H7 (cell line): Measurements from ENCODE around the gene MAP1A. TPM values are rescaled to one million over a fixed set of nuclear protein-coding genes. Genes with fewer than 3 reads are reported as not detected.

ENCODE experiments used
- DNase-seq: peaks from one replicate; pipeline ENCODE4 v3.0.0; 2012
- H3K27me3 ChIP-seq: 2 replicates; pipeline ENCODE4 v1.6.0; 2011; ENCODE audit warnings: mild to moderate bottlenecking, low read length; ENCODE audit not compliant: control insufficient read depth, insufficient read depth
- H3K36me3 ChIP-seq: replicated peaks from 2 replicates; pipeline ENCODE4 v1.5.1; 2011; ENCODE audit warnings: low read length; ENCODE audit not compliant: control insufficient read depth, insufficient read depth
- H3K4me3 ChIP-seq: 2 replicates; pipeline ENCODE4 v1.5.1; 2011; ENCODE audit warnings: low read depth, mild to moderate bottlenecking, control low read depth, low read length, moderate library complexity; ENCODE audit not compliant: insufficient read depth
- total RNA-seq: library from RNA; depleted of rRNA; stranded (reverse); fragments of >200 nt; shearing (Covaris generic); gene quantifications from 2 replicates; pipeline ENCODE4 v1.2.3, GENCODE V29; 2014

Gene MAP1A
- total RNA-seq, 1 experiment from 2014 or later, result 1.8 TPM

- Histone ChIP-seq H3K36me3 (no peaks in the 10 kb centered on the region), H3K27me3 (peaks cover 29% of the 10 kb centered on the region), H3K4me3 (no peak overlapping the region)
- DNase-seq, result peak; percentile 10
Observed at GRCh38 chr15:43519196-43519595, 1.8 kb downstream of the MAP1A start.

- Histone ChIP-seq H3K27me3 (peaks cover 29% of the 10 kb centered on the region), H3K36me3 (no peaks in the 10 kb centered on the region), H3K4me3 (no peak overlapping the region)
- no peak for DNase-seq
Observed at GRCh38 chr15:43520138-43520537, 2.7 kb downstream of the MAP1A start.

DNA sequence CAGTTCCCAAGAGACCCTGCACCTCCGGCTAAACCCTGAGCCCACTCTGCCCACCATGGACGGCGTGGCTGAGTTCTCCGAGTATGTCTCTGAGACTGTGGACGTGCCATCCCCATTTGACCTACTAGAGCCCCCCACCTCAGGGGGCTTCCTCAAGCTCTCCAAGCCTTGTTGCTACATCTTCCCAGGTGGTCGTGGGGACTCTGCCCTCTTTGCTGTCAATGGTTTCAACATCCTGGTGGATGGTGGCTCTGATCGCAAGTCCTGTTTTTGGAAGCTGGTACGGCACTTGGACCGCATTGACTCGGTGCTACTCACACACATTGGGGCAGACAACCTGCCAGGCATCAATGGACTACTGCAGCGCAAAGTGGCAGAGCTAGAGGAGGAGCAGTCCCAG is 4.0 kb downstream of the MAP1A start:
- H3K27me3 ChIP-seq, result peaks cover 29% of the 10 kb centered on the region
- no peak overlapping the region for H3K4me3 ChIP-seq
- DNase-seq, result no peak
- H3K36me3 ChIP-seq, result no peaks in the 10 kb centered on the region

- no peaks in the 10 kb centered on the region for H3K36me3 ChIP-seq
- H3K27me3 ChIP-seq, result peaks cover 23% of the 10 kb centered on the region
- no peak for DNase-seq
Observed at GRCh38 chr15:43522247-43522646, 4.8 kb downstream of the MAP1A start.

DNA sequence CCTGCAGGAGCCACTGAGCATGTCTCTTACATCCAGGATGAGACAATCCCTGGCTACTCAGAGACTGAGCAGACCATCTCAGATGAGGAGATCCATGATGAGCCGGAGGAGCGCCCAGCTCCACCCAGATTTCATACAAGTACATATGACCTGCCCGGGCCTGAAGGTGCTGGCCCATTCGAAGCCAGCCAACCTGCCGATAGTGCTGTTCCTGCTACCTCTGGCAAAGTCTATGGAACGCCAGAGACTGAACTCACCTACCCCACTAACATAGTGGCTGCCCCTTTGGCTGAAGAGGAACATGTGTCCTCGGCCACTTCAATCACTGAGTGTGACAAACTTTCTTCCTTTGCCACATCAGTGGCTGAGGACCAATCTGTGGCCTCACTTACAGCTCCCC is 6.2 kb downstream of the MAP1A start:
- H3K36me3 ChIP-seq, result no peaks in the 10 kb centered on the region
- no peak overlapping the region for H3K4me3 ChIP-seq
- no peak for DNase-seq
- peaks cover 15% of the 10 kb centered on the region for H3K27me3 ChIP-seq

More at GRCh38 chr15:43522247-43522646, 4.8 kb downstream of the MAP1A start:
- H3K4me3 ChIP-seq, result no peak overlapping the region

DNA sequence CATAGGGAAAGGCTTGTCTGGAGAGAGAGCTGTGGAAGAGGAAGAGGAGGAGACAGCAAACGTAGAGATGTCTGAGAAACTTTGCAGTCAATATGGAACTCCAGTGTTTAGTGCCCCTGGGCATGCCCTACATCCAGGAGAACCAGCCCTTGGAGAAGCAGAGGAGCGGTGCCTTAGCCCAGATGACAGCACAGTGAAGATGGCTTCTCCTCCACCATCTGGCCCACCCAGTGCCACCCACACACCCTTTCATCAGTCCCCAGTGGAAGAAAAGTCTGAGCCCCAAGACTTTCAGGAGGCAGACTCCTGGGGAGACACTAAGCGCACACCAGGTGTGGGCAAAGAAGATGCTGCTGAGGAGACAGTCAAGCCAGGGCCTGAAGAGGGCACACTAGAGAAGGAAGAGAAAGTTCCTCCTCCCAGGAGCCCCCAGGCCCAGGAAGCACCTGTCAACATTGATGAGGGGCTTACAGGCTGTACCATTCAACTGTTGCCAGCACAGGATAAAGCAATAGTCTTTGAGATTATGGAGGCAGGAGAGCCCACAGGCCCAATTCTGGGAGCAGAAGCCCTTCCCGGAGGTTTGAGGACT is 6.9 kb downstream of the MAP1A start:
- peaks cover 8% of the 10 kb centered on the region for H3K27me3 ChIP-seq

DNA sequence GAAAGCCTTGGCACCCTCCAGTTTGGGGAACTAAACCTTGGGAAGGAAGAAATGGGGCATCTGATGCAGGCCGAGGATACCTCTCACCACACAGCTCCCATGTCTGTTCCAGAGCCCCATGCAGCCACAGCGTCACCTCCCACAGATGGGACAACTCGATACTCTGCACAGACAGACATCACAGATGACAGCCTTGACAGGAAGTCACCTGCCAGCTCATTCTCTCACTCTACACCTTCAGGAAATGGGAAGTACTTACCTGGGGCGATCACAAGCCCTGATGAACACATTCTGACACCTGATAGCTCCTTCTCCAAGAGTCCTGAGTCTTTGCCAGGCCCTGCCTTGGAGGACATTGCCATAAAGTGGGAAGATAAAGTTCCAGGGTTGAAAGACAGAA is 7.7 kb downstream of the MAP1A start:
- DNase-seq, result no peak
- peaks cover 2% of the 10 kb centered on the region; the same call in 1 of the 2 replicates for H3K27me3 ChIP-seq
- no peaks in the 10 kb centered on the region for H3K36me3 ChIP-seq
- no peak overlapping the region for H3K4me3 ChIP-seq

More for the DNA sequence above, 6.9 kb downstream of the MAP1A start:
- no peak for DNase-seq
- Histone ChIP-seq H3K4me3 (no peak overlapping the region), H3K36me3 (no peaks in the 10 kb centered on the region)

DNA sequence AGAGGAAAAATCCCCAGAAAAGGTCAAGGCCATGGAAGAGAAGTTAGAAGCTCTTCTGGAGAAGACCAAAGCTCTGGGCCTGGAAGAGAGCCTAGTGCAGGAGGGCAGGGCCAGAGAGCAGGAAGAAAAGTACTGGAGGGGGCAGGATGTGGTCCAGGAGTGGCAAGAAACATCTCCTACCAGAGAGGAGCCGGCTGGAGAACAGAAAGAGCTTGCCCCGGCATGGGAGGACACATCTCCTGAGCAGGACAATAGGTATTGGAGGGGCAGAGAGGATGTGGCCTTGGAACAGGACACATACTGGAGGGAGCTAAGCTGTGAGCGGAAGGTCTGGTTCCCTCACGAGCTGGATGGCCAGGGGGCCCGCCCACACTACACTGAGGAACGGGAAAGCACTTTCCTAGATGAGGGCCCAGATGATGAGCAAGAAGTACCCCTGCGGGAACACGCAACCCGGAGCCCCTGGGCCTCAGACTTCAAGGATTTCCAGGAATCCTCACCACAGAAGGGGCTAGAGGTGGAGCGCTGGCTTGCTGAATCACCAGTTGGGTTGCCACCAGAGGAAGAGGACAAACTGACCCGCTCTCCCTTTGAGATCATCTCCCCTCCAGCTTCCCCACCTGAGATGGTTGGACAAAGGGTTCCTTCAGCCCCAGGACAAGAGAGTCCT is 9.0 kb downstream of the MAP1A start:
- Histone ChIP-seq H3K4me3 (no peak overlapping the region), H3K27me3 (no peaks in the 10 kb centered on the region; the same call in 1 of the 2 replicates), H3K36me3 (no peaks in the 10 kb centered on the region)
- DNase-seq, result no peak

GRCh38 chr15:43527016-43527801 is 9.8 kb downstream of the MAP1A start:
- H3K36me3 ChIP-seq, result no peaks in the 10 kb centered on the region
- peak; percentile 44 for DNase-seq

DNA sequence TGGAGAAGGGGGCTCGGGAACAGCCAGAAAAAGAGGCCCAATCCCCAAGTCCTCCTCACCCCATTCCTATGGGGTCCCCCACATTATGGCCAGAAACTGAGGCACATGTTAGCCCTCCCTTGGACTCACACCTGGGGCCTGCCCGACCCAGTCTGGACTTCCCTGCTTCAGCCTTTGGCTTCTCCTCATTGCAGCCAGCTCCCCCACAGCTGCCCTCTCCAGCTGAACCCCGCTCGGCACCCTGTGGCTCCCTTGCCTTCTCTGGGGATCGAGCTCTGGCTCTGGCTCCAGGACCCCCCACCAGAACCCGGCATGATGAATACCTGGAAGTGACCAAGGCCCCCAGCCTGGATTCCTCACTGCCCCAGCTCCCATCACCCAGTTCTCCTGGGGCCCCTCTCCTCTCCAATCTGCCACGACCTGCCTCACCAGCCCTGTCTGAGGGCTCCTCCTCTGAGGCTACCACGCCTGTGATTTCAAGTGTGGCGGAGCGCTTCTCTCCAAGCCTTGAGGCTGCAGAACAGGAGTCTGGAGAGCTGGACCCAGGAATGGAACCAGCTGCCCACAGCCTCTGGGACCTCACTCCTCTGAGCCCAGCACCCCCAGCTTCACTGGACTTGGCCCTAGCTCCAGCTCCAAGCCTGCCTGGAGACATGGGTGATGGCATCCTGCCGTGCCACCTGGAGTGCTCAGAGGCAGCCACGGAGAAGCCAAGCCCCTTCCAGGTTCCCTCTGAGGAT is 10.6 kb downstream of the MAP1A start:
- no peaks in the 10 kb centered on the region for H3K27me3 ChIP-seq
- H3K4me3 ChIP-seq, result no peak overlapping the region
- peak; percentile 37 for DNase-seq
- no peaks in the 10 kb centered on the region for H3K36me3 ChIP-seq

More at GRCh38 chr15:43527016-43527801, 9.8 kb downstream of the MAP1A start:
- H3K4me3 ChIP-seq, result no peak overlapping the region
- no peaks in the 10 kb centered on the region for H3K27me3 ChIP-seq

- DNase-seq, result no peak
Observed at GRCh38 chr15:43528542-43529007, 11.2 kb downstream of the MAP1A start.

GRCh38 chr15:43529141-43529540 is 11.7 kb downstream of the MAP1A start:
- no peak overlapping the region for H3K4me3 ChIP-seq
- no peaks in the 10 kb centered on the region for H3K36me3 ChIP-seq
- no peaks in the 10 kb centered on the region for H3K27me3 ChIP-seq
- peak; percentile 33 for DNase-seq

More at GRCh38 chr15:43528542-43529007, 11.2 kb downstream of the MAP1A start:
- Histone ChIP-seq H3K27me3 (no peaks in the 10 kb centered on the region), H3K36me3 (no peaks in the 10 kb centered on the region), H3K4me3 (no peak overlapping the region)

GRCh38 chr15:43529587-43530345 is 12.4 kb downstream of the MAP1A start:
- DNase-seq, result no peak
- peaks cover 1% of the 10 kb centered on the region; the same call in 1 of the 2 replicates for H3K36me3 ChIP-seq
- H3K27me3 ChIP-seq, result no peaks in the 10 kb centered on the region
- H3K4me3 ChIP-seq, result no peak overlapping the region
